Naive thymus-derived CD4-positive, alpha-beta T cell (primary cell): ENCODE results near the gene PARP3. TPM values are rescaled to one million over a fixed set of nuclear protein-coding genes. Genes with fewer than 3 reads are reported as not detected.
A peak's percentile ranks its signal among the peaks of the same experiment; 100 is the strongest.

Source experiments
- ATAC-seq: fragments of 150-1000 bp; cut with Tn5 transposase; 2 replicates; pipeline ENCODE4 v1.10.0; 2021; ENCODE audit warnings: mild to moderate bottlenecking, moderate library complexity
- CTCF ChIA-PET: fragments of 350-600 bp; sonication (Branson Sonifier 250); formaldehyde crosslinking; loops from one replicate; lab custom pipeline; 2021; ENCODE audit warnings: antibody characterized with exemption; lab: Charles Lee
- POLR2A ChIA-PET: fragments of 350-600 bp; sonication (Branson Sonifier 250); formaldehyde crosslinking; loops from one replicate; lab custom pipeline; 2021; ENCODE audit warnings: antibody characterized with exemption, inconsistent platforms; lab: Charles Lee
- DNase-seq, 9 donors: peaks; one replicate each; pipeline versions ENCODE4 v3.0.0 to v3.0.0-alpha.2; 2020 to 2022; ENCODE audit warnings: mixed read lengths in 1 of 9
- H3K27ac ChIP-seq: one replicate; pipeline ENCODE4 v1.7.0; 2013; ENCODE audit warnings: mild to moderate bottlenecking, low read depth, low read length, moderate library complexity
- H3K27me3 ChIP-seq, 2 donors: one replicate each; pipeline ENCODE4 v1.7.0; 2013; ENCODE audit warnings: low read length in 2 of 2, mild to moderate bottlenecking in 2 of 2, moderate library complexity in 2 of 2; ENCODE audit not compliant: control insufficient read depth in 2 of 2, insufficient read depth in 2 of 2
- H3K36me3 ChIP-seq, 3 experiments: 1 replicate in 2 of 3; 2 replicates in 1 of 3; pipeline ENCODE4 v1.7.0; 2013; ENCODE audit warnings: low read length in 3 of 3, mild to moderate bottlenecking in 3 of 3, moderate library complexity in 1 of 3; ENCODE audit not compliant: insufficient read depth in 3 of 3, control insufficient read depth in 2 of 3
- H3K4me1 ChIP-seq, 2 donors: one replicate each; pipeline ENCODE4 v1.7.0; 2013; ENCODE audit warnings: low read length in 2 of 2, mild to moderate bottlenecking in 2 of 2, moderate library complexity in 1 of 2; ENCODE audit not compliant: control insufficient read depth in 2 of 2, insufficient read depth in 2 of 2
- H3K4me3 ChIP-seq: 2 replicates; pipeline ENCODE4 v1.7.0; 2013; ENCODE audit warnings: mild to moderate bottlenecking, low read length
- H3K9me3 ChIP-seq, 3 experiments: 1 replicate in 2 of 3; 2 replicates in 1 of 3; pipeline ENCODE4 v1.7.0; 2013; ENCODE audit warnings: low read length in 3 of 3; ENCODE audit not compliant: control insufficient read depth in 2 of 3
- H3K27ac Mint-ChIP-seq, 9 donors: one replicate each; pipeline ENCODE4 v1.8.0; 2020 to 2022; ENCODE audit warnings: mixed read lengths in 9 of 9, mild to moderate bottlenecking in 8 of 9, moderate library complexity in 5 of 9, inconsistent platforms in 2 of 9
- H3K27me3 Mint-ChIP-seq, 5 donors: one replicate each; pipeline ENCODE4 v1.8.0; 2021 to 2022; ENCODE audit warnings: mixed read lengths in 5 of 5, mild to moderate bottlenecking in 1 of 5
- H3K36me3 Mint-ChIP-seq, 5 donors: one replicate each; pipeline ENCODE4 v1.8.0; 2020 to 2022; ENCODE audit warnings: mixed read lengths in 5 of 5, mild to moderate bottlenecking in 3 of 5, inconsistent platforms in 1 of 5
- H3K4me1 Mint-ChIP-seq, 7 donors: one replicate each; pipeline ENCODE4 v1.8.0; 2020 to 2022; ENCODE audit warnings: mixed read lengths in 7 of 7, mild to moderate bottlenecking in 3 of 7, inconsistent platforms in 1 of 7
- H3K4me3 Mint-ChIP-seq, 10 donors: one replicate each; pipeline ENCODE4 v1.8.0; 2020 to 2022; ENCODE audit warnings: mild to moderate bottlenecking in 10 of 10, mixed read lengths in 10 of 10, moderate library complexity in 6 of 10, inconsistent platforms in 2 of 10
- H3K9me3 Mint-ChIP-seq, 11 donors: one replicate each; pipeline ENCODE4 v1.8.0; 2020 to 2022; ENCODE audit warnings: mixed read lengths in 11 of 11, mild to moderate bottlenecking in 4 of 11, inconsistent platforms in 1 of 11, moderate library complexity in 1 of 11
- intact Hi-C, 2 donors: fragments of 100-400 bp; cut with micrococcal nuclease; formaldehyde crosslinking; loops; one replicate each; pipeline ENCODE4 v1.15.1; 2023
- polyA plus RNA-seq, 2 donors: library from polyadenylated mRNA; unstranded; fragments of 300-500 nt; fragmentation: Illumina TruSeq; gene quantifications; one replicate each; pipeline ENCODE4 v1.2.3, GENCODE V29; 2021
- total RNA-seq, 6 experiments: library from RNA in 5 of 6; stranded (reverse) in 5 of 6; gene quantifications; 1 replicate in 5 of 6; 2 replicates in 1 of 6; pipeline ENCODE4 v1.2.3 and lab custom pipeline; 2021 to 2026

Gene PARP3
- total and polyA plus RNA-seq, 7 experiments from 2014 or later, result 3.2 to 21.5 (median 8.1) TPM

DNA sequence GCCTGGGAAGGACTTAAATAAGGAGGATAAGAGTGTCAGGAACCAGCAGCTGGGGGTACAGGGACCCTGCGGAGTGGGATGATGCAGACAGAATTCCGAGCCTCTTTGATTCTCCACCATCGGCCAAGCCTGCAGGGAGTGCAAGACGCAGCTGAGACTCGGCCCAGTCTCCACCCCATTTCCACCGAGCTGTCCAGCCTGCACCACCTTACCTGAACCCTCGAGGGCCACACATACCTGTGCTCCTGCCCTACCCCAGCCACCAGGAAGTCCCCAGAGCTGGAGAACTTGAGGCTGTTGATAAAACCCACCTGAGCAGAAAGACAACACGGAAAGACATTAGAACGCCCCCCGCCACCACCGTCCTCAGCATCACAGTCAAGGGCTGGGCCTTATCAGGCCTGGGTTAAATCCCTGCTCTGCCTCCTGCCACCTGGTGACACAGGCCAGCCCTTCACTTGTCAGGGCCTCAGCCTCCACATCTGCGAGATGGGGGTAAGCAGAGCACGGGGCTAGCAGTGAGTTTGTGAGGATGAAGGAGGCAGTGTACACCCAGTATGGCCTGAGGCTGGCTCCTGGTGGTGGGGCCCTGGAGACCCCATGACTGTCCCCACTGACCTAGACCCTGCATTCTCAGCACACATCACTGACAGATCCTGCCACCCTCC is 8.6 kb upstream of the PARP3 start:
- Mint-ChIP-seq H3K4me1 (peaks cover 0 to 7% (median 0%) of the 10 kb centered on the region in 7 donors), H3K9me3 (no peaks in the 10 kb centered on the region), H3K27me3 (no peaks in the 10 kb centered on the region), H3K4me3 (no peak overlapping the region), H3K36me3 (peaks cover 0 to 44% (median 5%) of the 10 kb centered on the region in 5 donors), H3K27ac (no peak overlapping the region)
- DNase-seq (no peak), ATAC-seq (no peak)
- H3K4me3 ChIP-seq, result no peak overlapping the region
- intact Hi-C loops, result no loop called here
- H3K9me3 ChIP-seq, result no peaks in the 10 kb centered on the region
- H3K27me3 ChIP-seq, result no peaks in the 10 kb centered on the region
- H3K4me1 ChIP-seq, result no peaks in the 10 kb centered on the region
- H3K36me3 ChIP-seq, result peaks cover 0 to 64% (median 16%) of the 10 kb centered on the region in 3 experiments
- ChIA-PET POLR2A (no interaction called here), CTCF (no interaction called here)
- H3K27ac ChIP-seq, result no peak overlapping the region

DNA sequence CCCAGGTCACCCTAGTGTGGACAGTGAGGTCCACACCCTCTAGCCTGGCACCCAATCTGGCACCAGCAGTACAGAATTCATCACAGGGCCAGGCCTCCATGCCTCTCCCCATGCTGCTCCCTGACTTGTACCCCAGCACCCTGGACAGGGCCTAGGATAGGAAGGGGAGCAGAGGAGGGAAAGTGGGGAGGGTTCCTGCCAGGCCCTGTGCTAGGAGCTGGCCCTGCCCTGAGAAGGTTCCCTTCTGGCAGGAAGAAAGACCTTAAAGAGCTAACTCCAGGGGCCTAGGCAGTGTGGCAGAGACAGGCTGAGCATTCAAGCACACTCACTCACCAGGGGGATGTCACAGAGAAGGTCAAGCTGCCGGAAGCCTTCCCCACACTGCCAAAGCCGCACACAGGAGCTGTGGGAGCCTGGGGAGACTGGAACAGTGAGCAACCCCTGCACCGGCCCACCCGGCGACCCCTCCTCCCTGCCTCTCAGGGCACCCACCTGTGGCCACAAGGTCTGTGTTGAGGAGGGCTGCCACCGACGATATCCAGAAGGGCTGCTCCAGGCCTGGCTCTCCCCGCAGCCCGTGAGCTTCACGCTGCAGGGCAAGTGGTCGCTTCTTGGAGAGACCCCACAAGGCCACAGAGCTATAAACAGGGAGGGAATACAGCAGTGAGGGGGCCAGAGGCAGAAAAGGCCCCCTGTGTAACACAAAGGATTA is 7.9 kb upstream of the PARP3 start:
- DNase-seq (no peak), ATAC-seq (no peak)
- H3K27me3 Mint-ChIP-seq, result no peaks in the 10 kb centered on the region
- CTCF ChIA-PET, result no interaction called here
- H3K4me3 ChIP-seq, result no peak overlapping the region
- H3K4me3 Mint-ChIP-seq, result no peak overlapping the region
- no peak overlapping the region for H3K27ac Mint-ChIP-seq
- H3K27ac ChIP-seq, result no peak overlapping the region
- no peaks in the 10 kb centered on the region for H3K9me3 Mint-ChIP-seq
- H3K4me1 ChIP-seq, result no peaks in the 10 kb centered on the region
- H3K36me3 ChIP-seq, result peaks cover 0 to 67% (median 16%) of the 10 kb centered on the region in 3 experiments
- peaks cover 0 to 47% (median 5%) of the 10 kb centered on the region in 5 donors for H3K36me3 Mint-ChIP-seq
- POLR2A ChIA-PET, result interaction anchor here (0.8 kb wide), 1 partner anchor 663 kb away, joined by 4 read pairs; no protein-coding TSS in a partner anchor
- peaks cover 3 to 11% (median 4%) of the 10 kb centered on the region in 7 donors for H3K4me1 Mint-ChIP-seq
- no peaks in the 10 kb centered on the region for H3K27me3 ChIP-seq
- H3K9me3 ChIP-seq, result no peaks in the 10 kb centered on the region
- intact Hi-C loops, result no loop called here

DNA sequence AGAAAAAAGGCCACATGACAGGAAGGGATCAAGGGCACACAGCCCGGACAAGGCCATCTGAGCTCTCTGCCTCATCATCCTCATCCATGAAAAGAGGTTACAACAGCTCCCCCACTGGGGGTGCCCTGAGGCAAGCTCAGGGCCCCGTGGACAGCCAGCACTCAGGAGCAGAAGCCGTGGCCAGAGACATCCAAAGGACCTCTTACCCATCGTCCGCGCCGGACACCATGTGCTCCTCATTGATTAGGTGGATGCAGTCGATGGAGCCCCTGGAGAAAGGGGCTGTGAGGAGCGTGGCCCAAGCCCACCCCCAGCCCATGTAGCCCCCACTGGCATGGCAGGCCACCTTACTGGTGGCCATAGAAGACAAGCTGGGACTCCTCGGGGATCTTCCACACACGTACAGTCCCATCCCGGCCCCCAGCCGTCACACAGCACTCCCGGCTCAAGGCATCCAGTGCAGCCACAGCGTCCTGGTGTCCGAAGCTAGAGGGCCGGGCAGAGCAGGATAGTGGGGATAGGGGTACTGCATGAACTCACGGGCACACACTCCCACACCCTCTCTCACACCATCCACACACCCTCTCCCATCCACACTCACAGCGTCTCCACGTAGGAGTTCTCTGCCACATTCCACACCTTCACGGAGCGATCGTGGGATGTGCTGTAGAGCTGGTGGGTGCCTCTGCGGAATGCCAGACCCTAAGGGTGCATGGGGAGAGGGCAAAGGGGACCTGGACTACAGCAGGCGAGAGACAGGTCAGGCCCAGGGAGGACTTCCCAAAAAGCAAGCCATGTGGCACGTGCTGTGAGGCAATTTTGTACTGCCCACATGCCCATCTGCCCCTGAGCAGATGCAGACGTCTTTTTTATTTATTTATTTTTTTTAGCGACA is 6.9 kb upstream of the PARP3 start:
- CTCF ChIA-PET, result no interaction called here
- peaks cover 7 to 20% (median 12%) of the 10 kb centered on the region in 7 donors for H3K4me1 Mint-ChIP-seq
- ATAC-seq (no peak), DNase-seq (no peak)
- H3K4me1 ChIP-seq, result no peaks in the 10 kb centered on the region
- H3K27me3 Mint-ChIP-seq, result no peaks in the 10 kb centered on the region
- H3K27ac Mint-ChIP-seq, result no peak overlapping the region
- H3K4me3 ChIP-seq, result no peak overlapping the region
- intact Hi-C loops, result no loop called here
- no peaks in the 10 kb centered on the region for H3K27me3 ChIP-seq
- H3K9me3 Mint-ChIP-seq, result no peaks in the 10 kb centered on the region
- H3K27ac ChIP-seq, result no peak overlapping the region
- peaks cover 0 to 48% (median 5%) of the 10 kb centered on the region in 5 donors for H3K36me3 Mint-ChIP-seq
- POLR2A ChIA-PET, result interaction anchor here (0.8 kb wide), 1 partner anchor 664 kb away, joined by 4 read pairs; no protein-coding TSS in a partner anchor
- H3K36me3 ChIP-seq, result peaks cover 0 to 67% (median 16%) of the 10 kb centered on the region in 3 experiments
- no peaks in the 10 kb centered on the region for H3K9me3 ChIP-seq
- no peak overlapping the region for H3K4me3 Mint-ChIP-seq

DNA sequence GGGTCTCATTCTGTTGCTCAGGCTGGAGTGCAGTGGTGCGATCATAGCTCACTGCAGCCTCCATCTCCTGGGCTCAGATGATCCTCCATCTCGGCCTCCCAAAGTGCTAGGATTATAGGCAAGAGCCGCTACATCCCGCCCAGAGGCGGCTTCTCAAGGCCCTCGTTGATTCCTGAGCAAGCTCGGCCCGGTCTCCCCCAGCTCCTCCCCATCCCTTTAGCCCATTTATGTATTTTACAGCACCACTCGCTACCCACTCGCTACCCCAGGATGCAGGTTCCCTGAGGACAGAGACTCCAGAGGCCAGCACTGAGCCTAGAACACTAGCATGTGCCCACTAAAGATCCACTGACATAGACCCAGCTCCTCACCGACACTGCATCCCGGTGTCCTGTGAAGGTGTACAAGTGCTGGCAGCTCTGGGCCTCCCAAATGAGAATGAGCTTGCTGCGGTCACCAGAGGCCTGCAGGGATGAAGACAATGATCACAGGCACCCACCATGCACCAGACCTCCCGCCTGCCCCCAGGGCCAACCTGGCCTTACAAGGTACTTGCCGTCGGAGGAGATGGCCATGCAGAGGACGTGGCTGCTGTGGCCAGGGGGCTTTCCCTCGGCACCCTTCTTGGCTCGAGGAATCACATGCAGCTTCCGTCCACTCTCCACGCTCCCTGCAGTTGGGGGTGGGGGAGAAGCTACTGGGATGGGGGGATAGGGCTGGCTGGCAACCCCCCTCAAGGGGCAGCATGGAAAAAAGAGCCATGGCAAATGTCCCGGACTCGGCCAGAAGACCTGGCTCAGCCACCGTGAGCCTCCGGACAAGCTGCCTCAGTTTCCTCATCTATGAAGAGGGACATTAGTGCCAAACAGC is 6.0 kb upstream of the PARP3 start:
- DNase-seq (no peak), ATAC-seq (no peak)
- intact Hi-C loops, result no loop called here
- ChIA-PET CTCF (no interaction called here), POLR2A (no interaction called here)
- no peak overlapping the region for H3K4me3 ChIP-seq
- no peak overlapping the region for H3K27ac ChIP-seq
- no peaks in the 10 kb centered on the region for H3K27me3 Mint-ChIP-seq
- no peaks in the 10 kb centered on the region for H3K9me3 Mint-ChIP-seq
- peaks cover 16 to 29% (median 20%) of the 10 kb centered on the region in 7 donors for H3K4me1 Mint-ChIP-seq
- H3K36me3 Mint-ChIP-seq, result peaks cover 0 to 44% (median 5%) of the 10 kb centered on the region in 5 donors
- no peak overlapping the region for H3K4me3 Mint-ChIP-seq
- no peak overlapping the region for H3K27ac Mint-ChIP-seq
- no peaks in the 10 kb centered on the region for H3K9me3 ChIP-seq
- H3K4me1 ChIP-seq, result peaks cover 6 to 7% of the 10 kb centered on the region in 2 donors
- no peaks in the 10 kb centered on the region for H3K27me3 ChIP-seq
- peaks cover 0 to 65% (median 16%) of the 10 kb centered on the region in 3 experiments for H3K36me3 ChIP-seq

DNA sequence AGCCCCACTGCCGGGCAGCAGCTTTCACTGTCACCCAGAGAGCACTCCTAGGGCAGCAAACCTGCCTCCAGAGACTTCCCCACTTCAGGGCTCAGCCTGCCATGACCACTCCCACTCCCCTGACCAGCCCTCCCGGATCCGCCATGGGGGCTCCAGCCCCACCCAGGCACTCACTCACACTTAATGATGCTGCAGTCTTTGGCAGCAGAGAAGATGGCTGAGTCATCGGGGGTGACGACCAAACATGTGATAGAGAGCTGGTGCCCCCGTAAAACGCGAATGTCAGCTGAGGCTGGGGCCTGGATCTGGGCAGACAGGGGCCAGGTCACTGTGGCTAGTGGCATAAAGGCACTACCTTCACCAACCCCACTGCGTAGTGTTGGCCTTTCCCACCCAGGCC is 5.1 kb upstream of the PARP3 start:
- DNase-seq, result no peak

More for the DNA sequence above, 5.1 kb upstream of the PARP3 start:
- Mint-ChIP-seq H3K9me3 (no peaks in the 10 kb centered on the region), H3K27ac (peak overlapping the region in 1 of 9 donors; percentile 5), H3K27me3 (no peaks in the 10 kb centered on the region), H3K4me1 (peaks cover 19 to 32% (median 23%) of the 10 kb centered on the region in 7 donors), H3K4me3 (no peak overlapping the region), H3K36me3 (peaks cover 0 to 44% (median 5%) of the 10 kb centered on the region in 5 donors)
- CTCF ChIA-PET, result no interaction called here
- Histone ChIP-seq H3K4me3 (no peak overlapping the region), H3K4me1 (peaks cover 9 to 11% of the 10 kb centered on the region in 2 donors), H3K27ac (no peak overlapping the region), H3K36me3 (peaks cover 0 to 64% (median 16%) of the 10 kb centered on the region in 3 experiments), H3K27me3 (no peaks in the 10 kb centered on the region), H3K9me3 (no peaks in the 10 kb centered on the region)
- POLR2A ChIA-PET, result interaction anchor here (1.1 kb wide), 1 partner anchor 58 kb away, joined by 3 read pairs; the partner anchor contains the start of gene RPL29
- ATAC-seq, result no peak
- intact Hi-C loops, result no loop called here
